ENCODE results near the gene CRIM1. TPM values are rescaled to one million over a fixed set of nuclear protein-coding genes. Genes with fewer than 3 reads are reported as not detected.
A peak's percentile ranks its signal among the peaks of the same experiment; 100 is the strongest.

CRIM1 gene
- total RNA-seq, 1 donor from 2014 or later: 30.3 TPM

DNA sequence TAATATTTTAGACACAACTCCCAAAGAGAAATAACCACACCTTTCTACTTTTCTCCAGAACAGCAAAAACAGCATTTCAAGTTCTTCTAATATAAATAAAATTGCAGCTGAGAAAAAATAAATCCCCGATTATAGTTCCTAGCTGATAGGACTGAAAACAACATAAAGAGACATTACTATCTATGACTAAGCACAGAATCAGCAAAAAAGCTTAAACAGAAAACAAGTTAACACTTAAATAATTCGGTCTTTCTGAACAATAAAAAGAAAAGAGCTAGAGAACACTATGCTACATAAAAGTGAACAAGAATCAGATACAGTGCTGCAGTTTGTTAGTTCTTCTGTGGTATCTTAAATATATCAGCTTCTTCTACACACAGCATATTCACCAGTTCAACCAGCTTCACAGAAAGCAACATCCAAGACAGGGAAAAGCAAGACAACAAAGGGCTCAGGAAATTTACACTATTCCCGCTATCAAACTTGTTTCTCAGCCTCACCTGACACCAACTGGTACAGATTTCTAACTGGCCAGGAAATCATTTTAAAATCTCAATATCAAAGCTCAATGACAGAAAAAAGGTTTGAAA lies 213.8 kb downstream of the CRIM1 start:
- H3K9me3 Mint-ChIP-seq: no peaks in the 10 kb centered on the region
- no peak overlapping the region for H3K4me3 Mint-ChIP-seq
- TF ChIP-seq, protein P1, sequence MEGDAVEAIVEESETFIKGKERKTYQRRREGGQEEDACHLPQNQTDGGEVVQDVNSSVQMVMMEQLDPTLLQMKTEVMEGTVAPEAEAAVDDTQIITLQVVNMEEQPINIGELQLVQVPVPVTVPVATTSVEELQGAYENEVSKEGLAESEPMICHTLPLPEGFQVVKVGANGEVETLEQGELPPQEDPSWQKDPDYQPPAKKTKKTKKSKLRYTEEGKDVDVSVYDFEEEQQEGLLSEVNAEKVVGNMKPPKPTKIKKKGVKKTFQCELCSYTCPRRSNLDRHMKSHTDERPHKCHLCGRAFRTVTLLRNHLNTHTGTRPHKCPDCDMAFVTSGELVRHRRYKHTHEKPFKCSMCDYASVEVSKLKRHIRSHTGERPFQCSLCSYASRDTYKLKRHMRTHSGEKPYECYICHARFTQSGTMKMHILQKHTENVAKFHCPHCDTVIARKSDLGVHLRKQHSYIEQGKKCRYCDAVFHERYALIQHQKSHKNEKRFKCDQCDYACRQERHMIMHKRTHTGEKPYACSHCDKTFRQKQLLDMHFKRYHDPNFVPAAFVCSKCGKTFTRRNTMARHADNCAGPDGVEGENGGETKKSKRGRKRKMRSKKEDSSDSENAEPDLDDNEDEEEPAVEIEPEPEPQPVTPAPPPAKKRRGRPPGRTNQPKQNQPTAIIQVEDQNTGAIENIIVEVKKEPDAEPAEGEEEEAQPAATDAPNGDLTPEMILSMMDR (conservative IDR thresholded peaks at IDR 0.05): no peak
- H3K27ac Mint-ChIP-seq: peak overlapping the region; percentile 70
- H3K27me3 Mint-ChIP-seq: no peaks in the 10 kb centered on the region
- H3K4me1 Mint-ChIP-seq (ENCODE audit: unreplicated experiment): peaks cover 10% of the 10 kb centered on the region
- DNase-seq (ENCODE audit: extremely low spot score, unreplicated experiment): no peak
- H3K36me3 Mint-ChIP-seq: peaks cover 41% of the 10 kb centered on the region

DNA sequence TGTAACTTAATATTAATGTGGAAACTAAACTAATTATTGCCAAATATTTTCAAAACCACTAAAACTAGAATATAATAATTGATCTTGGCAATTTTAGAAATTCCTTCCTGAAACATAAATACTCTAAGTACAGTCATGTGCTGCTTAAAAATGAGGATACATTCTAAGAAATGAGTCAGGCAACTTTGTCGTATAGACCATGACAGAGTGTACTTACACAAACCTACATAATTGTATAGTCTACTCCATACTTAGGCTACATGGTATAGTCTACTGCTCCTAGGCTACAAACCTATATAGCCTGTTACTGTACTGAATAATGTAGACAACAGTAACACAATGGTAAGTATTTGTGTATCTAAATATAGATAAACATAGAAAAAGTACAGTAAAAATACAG lies 214.8 kb downstream of the CRIM1 start:
- no peaks in the 10 kb centered on the region for H3K27me3 Mint-ChIP-seq
- H3K4me1 Mint-ChIP-seq (ENCODE audit: unreplicated experiment): peaks cover 10% of the 10 kb centered on the region
- no peak overlapping the region for H3K27ac Mint-ChIP-seq
- no peak for DNase-seq (ENCODE audit: extremely low spot score, unreplicated experiment)
- TF ChIP-seq, protein P1 (conservative IDR thresholded peaks at IDR 0.05): no peak
- no peaks in the 10 kb centered on the region for H3K9me3 Mint-ChIP-seq
- H3K36me3 Mint-ChIP-seq: peaks cover 44% of the 10 kb centered on the region
- H3K4me3 Mint-ChIP-seq: no peak overlapping the region

- Mint-ChIP-seq H3K27ac (peak overlapping the region; percentile 10), H3K4me1 (ENCODE audit: unreplicated experiment) (peaks cover 5% of the 10 kb centered on the region), H3K4me3 (no peak overlapping the region), H3K36me3 (peaks cover 35% of the 10 kb centered on the region), H3K27me3 (no peaks in the 10 kb centered on the region), H3K9me3 (no peaks in the 10 kb centered on the region)
- TF ChIP-seq, protein P1 (conservative IDR thresholded peaks at IDR 0.05): no peak
- DNase-seq (ENCODE audit: extremely low spot score, unreplicated experiment): no peak
Observed at GRCh38 chr2:36572054-36572718, 216.6 kb downstream of the CRIM1 start.

DNA sequence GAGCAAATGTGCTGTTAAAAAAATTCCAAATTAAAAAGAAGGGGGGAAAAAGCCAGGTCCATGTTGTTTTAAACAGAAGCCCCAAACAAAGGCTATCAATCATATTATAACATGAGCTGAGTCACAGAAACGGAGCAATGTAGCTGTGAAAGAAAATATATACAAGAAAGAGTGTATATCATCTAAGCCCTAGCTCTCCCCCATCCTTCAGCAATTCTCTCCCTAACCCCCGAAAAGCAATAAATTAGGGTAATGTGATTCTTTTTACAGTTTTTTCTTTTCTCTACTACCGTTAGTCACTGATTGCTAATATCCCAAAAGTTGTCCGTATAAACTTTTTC lies 217.1 kb downstream of the CRIM1 start:
- H3K36me3 Mint-ChIP-seq: peaks cover 34% of the 10 kb centered on the region
- TF ChIP-seq, protein P1 (conservative IDR thresholded peaks at IDR 0.05): no peak
- H3K9me3 Mint-ChIP-seq: no peaks in the 10 kb centered on the region
- no peak for DNase-seq (ENCODE audit: extremely low spot score, unreplicated experiment)
- peak overlapping the region; percentile 10 for H3K27ac Mint-ChIP-seq
- peaks cover 5% of the 10 kb centered on the region for H3K4me1 Mint-ChIP-seq (ENCODE audit: unreplicated experiment)
- no peak overlapping the region for H3K4me3 Mint-ChIP-seq
- H3K27me3 Mint-ChIP-seq: no peaks in the 10 kb centered on the region

DNA sequence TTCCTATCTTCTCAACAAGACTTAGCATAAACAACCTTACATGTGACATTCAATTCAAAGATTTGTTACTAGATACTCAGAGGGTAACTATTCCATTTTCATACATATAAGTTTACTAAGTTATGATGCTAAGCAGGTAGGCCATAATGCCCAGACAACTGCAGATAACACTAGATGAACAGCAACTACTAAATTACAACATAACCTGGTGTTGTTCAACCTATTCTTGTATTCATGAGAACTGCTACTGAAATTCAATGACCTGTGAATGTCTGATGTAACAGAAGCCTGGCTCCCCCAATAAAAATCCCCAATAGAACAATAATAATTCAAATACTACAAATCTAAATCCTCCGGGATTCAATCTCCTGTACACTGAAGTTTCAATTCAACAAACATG lies 217.6 kb downstream of the CRIM1 start:
- no peak for DNase-seq (ENCODE audit: extremely low spot score, unreplicated experiment)
- Mint-ChIP-seq H3K4me3 (no peak overlapping the region), H3K36me3 (peaks cover 37% of the 10 kb centered on the region), H3K27ac (no peak overlapping the region), H3K9me3 (no peaks in the 10 kb centered on the region), H3K27me3 (no peaks in the 10 kb centered on the region), H3K4me1 (ENCODE audit: unreplicated experiment) (peaks cover 5% of the 10 kb centered on the region)
- TF ChIP-seq, protein P1 (conservative IDR thresholded peaks at IDR 0.05): no peak

All from type B pancreatic cell (in vitro differentiated cells).